Measurements from ENCODE around the gene RERE. TPM values are rescaled to one million over a fixed set of nuclear protein-coding genes. Genes with fewer than 3 reads are reported as not detected.

The RERE gene
- total RNA-seq, 4 donors from 2014 or later, result 51.2 to 1,226 (median 253) TPM

DNA sequence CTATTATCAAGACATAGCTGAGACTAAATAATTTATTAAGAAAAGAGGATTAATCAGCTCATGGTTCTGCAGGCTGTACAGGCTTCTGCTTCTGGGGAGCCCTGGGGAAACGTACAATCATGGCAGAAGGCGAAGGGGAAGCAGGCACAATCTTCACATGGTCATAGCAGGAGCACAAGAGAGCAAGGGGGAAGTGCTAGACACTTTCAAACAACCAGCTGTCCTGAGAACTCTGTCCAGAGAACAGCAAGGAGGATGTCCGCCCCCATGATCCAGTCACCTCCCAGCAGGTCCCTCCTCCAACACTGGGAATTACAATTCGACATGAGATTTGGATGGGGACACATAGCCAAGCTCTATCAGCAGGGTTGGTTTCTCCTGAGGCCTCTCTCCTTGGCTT lies 509.8 kb downstream of the RERE start:
- intact Hi-C loops (cut with DNase I; ENCODE audit: low total_unique reads), result no loop called here
- DNase-seq, result no peak
- no peaks in the 10 kb centered on the region for H3K27me3 ChIP-seq
- H3K4me3 ChIP-seq, result no peak overlapping the region
- no peaks in the 10 kb centered on the region for H3K4me1 ChIP-seq
- H3K27ac ChIP-seq, result no peak overlapping the region
- no peaks in the 10 kb centered on the region for H3K9me3 ChIP-seq
- no peaks in the 10 kb centered on the region for H3K36me3 ChIP-seq
- TF ChIP-seq, protein P1, sequence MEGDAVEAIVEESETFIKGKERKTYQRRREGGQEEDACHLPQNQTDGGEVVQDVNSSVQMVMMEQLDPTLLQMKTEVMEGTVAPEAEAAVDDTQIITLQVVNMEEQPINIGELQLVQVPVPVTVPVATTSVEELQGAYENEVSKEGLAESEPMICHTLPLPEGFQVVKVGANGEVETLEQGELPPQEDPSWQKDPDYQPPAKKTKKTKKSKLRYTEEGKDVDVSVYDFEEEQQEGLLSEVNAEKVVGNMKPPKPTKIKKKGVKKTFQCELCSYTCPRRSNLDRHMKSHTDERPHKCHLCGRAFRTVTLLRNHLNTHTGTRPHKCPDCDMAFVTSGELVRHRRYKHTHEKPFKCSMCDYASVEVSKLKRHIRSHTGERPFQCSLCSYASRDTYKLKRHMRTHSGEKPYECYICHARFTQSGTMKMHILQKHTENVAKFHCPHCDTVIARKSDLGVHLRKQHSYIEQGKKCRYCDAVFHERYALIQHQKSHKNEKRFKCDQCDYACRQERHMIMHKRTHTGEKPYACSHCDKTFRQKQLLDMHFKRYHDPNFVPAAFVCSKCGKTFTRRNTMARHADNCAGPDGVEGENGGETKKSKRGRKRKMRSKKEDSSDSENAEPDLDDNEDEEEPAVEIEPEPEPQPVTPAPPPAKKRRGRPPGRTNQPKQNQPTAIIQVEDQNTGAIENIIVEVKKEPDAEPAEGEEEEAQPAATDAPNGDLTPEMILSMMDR (IDR thresholded peaks at IDR 0.05), result no peak
- TF ChIP-seq POLR2A (IDR thresholded peaks at IDR 0.05), result no peak

GRCh38 chr1:8303876-8304275 lies 513.6 kb downstream of the RERE start:
- H3K36me3 ChIP-seq, result no peaks in the 10 kb centered on the region
- DNase-seq, result no peak
- no peak overlapping the region for H3K4me3 ChIP-seq
- H3K9me3 ChIP-seq, result no peaks in the 10 kb centered on the region
- H3K4me1 ChIP-seq, result no peaks in the 10 kb centered on the region
- no peaks in the 10 kb centered on the region for H3K27me3 ChIP-seq
- intact Hi-C loops (cut with DNase I; ENCODE audit: low total_unique reads), result no loop called here
- TF ChIP-seq, protein P1 (IDR thresholded peaks at IDR 0.05), result no peak
- no peak for TF ChIP-seq POLR2A (IDR thresholded peaks at IDR 0.05)
- no peak overlapping the region for H3K27ac ChIP-seq

DNA sequence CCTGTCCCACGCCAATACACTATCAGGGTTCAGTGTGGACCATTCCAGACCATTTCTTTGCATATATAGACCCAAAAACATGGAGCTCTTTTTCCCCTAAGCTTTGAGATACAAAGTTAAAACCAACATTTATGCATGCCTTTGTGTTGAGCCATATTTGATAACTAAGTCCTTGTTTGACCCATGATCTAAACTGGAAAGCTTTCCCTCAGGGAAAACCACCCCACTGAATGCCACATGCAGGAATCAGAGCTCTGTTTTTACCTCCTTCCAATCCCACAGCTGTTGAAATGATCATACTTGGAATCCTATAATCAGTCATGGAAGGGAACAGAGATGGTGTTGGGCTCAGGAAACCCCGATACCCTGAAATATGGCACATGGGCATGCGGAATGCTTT lies 514.3 kb downstream of the RERE start:
- Histone ChIP-seq H3K27ac (no peak overlapping the region), H3K36me3 (no peaks in the 10 kb centered on the region), H3K9me3 (no peaks in the 10 kb centered on the region), H3K4me3 (no peak overlapping the region), H3K27me3 (no peaks in the 10 kb centered on the region), H3K4me1 (no peaks in the 10 kb centered on the region)
- no peak for TF ChIP-seq POLR2A (IDR thresholded peaks at IDR 0.05)
- TF ChIP-seq, protein P1 (IDR thresholded peaks at IDR 0.05), result no peak
- DNase-seq, result no peak
- intact Hi-C loops (cut with DNase I; ENCODE audit: low total_unique reads), result no loop called here

Small RNA genes lying within 50 kb of the gene (microRNA-seq; reads per million reads assigned to microRNA genes)
- gene MIR6728 (ENCODE audit: borderline microRNAs expressed, borderline replicate concordance), result not detected

Small RNA genes lying within 50 kb of the gene (small RNA-seq; reads per million reads assigned to genes)
- gene MIR6728, result not detected
- not detected for gene RF00019
- not detected for gene RF00599

Other genes starting within 250 kb of the RERE start
- 100 to 1,000 TPM; 123 to 358 (median 225) TPM for gene ENO1, start 61.0 kb upstream of the RERE start, total RNA-seq
- gene CA6, start 128.2 kb upstream of the RERE start, total RNA-seq, result not detected
- gene SLC2A7, start 208.8 kb upstream of the RERE start, total RNA-seq, result not detected

Measured in uterus (tissue), 4 donors.